AG09319 (cell line): Measurements from ENCODE around the gene SOCS1.

Source experiments
- DNase-seq: peaks from one replicate; pipeline ENCODE4 v3.0.0-alpha.2; 2010; ENCODE audit warnings: low read depth; ENCODE audit errors: extremely low read depth
- CTCF ChIP-seq: IDR thresholded peaks from 2 replicates; pipeline ENCODE4 v1.5.1; 2011; ENCODE audit warnings: low read depth, mild to moderate bottlenecking, inconsistent platforms, low read length, moderate library complexity

Gene SOCS1

GRCh38 chr16:11241480-11242204 lies 14.4 kb downstream of the SOCS1 start:
- DNase-seq, result no peak
- TF ChIP-seq CTCF, result no peak

- no peak for DNase-seq
- no peak for TF ChIP-seq CTCF
These were observed 15.1 kb downstream of the SOCS1 start for GRCh38 chr16:11240636-11241473.

- no peak for DNase-seq
- no peak for TF ChIP-seq CTCF
These were observed 16.1 kb downstream of the SOCS1 start for GRCh38 chr16:11239644-11240632.

- no peak for TF ChIP-seq CTCF
- DNase-seq, result no peak
These were observed 17.5 kb downstream of the SOCS1 start for GRCh38 chr16:11238272-11239202.

GRCh38 chr16:11236461-11237254 lies 19.3 kb downstream of the SOCS1 start:
- no peak for DNase-seq
- no peak for TF ChIP-seq CTCF

GRCh38 chr16:11235703-11235991 lies 20.4 kb downstream of the SOCS1 start:
- no peak for TF ChIP-seq CTCF
- no peak for DNase-seq
